Endometrium (tissue), 2 donors: ENCODE results near the gene KCNJ2.

ENCODE experiments used
- FAIRE-seq: peaks from 2 replicates; lab custom pipeline; 2012; peaks lifted over from hg19 to GRCh38; lab: Jason Lieb, UNC
- donor health status: control.
- donor health status: control.

KCNJ2 gene

DNA sequence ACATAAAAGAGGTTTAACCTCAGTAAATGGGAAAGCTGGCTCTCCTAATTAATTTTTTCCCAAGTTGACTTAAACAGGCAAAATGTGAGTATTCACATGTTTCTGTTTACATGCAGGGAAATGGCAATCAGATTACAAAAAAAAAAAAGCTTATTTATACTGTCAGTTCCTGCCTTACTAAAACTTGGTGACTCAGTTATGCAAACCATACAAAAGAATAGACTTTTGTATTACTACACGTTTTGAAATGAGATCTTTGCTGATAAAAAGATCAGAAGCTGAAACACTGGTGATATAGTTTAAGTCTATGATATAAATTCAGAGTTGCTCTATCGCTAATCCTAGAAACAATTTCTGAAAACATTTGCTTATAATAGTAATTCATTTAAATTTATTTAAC, 9.4 kb upstream of the KCNJ2 start:
- FAIRE-seq = no peak

DNA sequence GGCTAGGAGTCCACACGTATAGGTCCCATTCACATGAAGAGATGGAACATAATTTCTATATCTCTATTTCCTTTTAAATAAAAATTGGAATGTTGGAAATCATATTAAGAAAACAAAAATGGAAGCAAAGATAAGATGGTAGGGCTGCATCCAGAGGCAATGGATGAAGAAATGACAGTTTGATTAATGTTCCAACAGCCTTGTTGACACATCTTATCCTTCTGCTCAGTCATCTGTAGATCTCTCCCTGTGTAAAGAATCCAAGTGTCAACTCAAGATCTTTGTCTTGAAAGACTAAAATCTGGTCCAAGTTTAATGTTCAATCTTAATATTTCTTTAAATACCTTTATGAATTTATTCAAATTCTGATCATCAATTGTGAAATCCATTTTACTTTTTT, 7.8 kb upstream of the KCNJ2 start:
- FAIRE-seq = no peak

DNA sequence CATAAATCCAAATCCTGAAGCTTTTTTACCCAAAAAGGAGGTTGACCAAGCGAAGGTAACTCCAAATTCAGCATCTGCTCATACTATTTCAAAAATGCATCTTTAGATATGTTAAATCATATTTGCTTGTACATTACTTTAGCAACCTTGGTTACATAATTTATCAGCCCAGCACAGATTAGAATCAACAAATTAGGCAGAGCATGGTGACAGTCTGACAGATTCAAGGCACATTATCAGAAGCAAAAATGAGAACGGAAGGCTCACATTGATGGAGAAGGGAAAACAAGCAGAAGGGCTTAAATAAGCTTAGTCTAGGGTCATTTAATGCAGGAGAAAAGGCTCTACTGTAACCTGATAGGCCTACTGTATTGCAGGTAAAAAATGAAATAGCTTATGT, 3.9 kb upstream of the KCNJ2 start:
- FAIRE-seq = no peak

DNA sequence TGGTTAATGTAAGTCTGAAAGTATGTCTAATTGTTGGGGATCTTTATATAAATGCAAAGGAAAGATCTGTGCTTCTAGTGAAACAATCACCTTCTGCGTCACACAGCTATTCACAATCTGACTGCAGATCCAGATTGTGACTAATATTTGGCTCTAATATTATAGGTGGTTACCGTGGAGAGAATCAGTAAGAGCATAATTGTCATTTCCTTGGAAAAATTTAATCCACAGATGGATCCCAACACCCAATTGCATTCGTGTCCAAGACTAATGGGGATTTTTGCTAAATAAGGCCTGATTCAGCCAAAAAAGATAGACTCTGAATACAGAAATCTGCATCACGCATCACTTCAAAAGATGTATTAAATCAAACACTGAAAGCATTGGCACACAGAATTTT, 2.7 kb upstream of the KCNJ2 start:
- FAIRE-seq = no peak

DNA sequence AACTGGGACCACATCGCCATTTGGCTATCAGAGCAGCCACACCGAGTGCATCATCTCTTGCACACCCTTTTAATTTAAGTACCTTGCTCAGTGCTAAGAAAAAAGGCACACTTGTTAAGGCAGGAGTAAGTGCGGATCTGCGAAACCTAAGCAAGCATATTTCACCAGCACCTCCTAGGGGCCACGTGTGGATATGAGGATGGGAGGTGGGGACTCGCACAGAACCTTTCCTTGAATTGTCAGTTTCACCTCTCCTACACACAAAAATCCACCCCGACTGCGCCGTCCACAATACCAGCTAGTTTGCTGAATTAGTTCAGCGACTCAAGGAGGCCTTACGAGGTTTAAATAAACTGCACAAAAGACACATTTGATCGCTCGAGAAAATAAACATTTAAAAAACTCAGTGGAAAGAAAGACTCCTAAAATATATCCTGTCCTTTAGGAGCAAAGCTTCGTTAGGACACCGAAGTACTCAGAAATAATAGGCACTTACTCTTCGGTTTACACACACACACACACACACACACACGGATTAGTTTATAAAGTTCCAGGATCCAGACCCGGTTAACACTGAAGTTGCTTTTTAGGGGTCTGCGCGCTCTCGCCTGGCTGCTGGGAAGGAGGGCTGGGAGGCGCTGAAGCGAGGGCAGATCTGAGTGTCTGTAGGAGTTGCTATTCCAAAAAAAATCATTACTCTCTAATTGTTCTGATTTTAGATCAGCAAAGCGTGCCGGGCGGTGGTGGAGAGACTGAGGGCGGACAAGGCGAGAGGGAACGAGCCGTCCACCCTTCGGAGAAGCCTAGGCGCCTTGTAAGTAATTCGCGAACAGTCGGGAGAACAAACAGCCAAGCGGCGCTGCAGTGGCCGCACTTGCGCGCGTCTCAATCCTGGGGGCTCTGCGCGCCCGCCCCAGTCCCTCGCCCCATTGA, 1.0 kb upstream of the KCNJ2 start:
- FAIRE-seq = no peak

DNA sequence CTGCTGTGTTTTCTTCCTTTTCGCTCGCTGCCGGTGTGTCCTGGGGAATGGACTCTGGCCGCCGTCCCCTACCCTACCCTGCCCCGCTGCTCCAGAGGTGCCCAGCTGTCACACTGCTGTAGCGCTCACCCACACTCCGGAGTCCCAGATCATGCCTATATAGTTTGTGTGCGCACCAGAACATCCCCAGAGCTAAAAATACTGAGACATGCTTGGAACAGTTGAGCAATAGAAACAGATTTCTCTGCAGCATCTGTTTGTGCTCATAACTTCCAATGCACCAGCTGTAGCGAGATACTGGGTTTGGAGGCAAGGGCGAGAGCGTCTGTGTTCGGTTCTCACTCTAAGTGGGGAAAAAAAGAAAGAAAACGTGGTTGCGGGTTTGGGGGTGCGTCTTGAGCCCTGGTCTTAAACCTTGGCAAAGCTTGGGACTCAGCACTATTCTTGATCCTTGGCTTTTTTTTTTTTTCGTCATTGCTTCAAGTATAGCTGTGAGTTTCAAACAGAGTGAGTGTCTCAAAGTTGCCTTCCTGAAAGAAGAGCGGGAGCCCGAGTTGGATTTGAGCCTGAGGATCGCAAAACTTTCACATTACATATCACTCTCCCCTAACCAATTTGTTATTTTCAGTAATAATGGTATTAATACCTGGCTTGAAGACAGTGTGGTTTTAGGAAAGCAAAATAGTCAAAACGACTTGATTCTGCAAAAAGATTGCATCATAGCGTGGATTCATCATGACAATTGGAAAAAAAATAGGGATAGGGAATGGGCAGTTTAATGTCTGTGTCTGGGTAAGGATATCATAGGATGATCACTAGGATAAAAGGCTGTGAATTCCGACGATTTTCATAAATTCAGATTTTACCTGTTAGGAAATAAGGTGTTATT, 621 bp downstream of the KCNJ2 start:
- no peak for FAIRE-seq

DNA sequence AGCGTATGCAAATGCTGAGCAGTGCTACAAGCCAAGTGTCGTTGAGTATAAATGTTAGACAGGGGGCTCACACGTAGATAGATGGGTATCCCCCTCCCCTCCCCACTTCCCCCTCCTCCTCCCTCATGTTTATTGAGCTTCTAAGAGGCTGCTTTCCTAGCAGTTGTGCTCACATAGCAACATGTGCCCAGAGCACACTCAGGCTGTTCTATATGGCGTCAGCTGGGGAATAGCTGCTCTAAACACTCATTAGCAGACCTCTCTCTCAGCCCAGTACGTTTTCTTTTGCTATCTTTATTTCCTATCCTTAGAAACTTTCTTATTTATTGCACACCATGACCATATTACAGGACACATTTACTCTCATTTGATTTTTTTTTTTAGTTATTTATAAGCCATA, 1.8 kb downstream of the KCNJ2 start:
- FAIRE-seq = no peak

DNA sequence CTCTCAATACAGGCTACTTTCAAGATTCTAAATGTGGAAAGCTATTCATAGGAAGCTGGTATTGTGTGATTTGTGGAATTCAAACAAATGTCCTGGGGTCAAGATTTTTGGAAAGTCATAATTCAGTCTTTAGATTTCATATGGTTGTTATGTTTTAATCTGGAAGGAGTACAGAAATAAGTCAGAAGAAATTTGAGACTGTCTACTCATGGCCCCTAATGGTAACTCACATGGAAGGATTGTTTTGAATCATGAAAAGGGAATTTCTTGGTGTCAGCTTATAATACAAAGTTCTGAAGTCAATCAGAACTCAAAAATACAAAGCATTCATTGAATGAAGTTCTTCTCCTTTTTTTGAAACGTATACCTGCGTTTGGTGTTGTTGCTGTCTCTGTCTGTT, 3.1 kb downstream of the KCNJ2 start:
- FAIRE-seq = no peak

DNA sequence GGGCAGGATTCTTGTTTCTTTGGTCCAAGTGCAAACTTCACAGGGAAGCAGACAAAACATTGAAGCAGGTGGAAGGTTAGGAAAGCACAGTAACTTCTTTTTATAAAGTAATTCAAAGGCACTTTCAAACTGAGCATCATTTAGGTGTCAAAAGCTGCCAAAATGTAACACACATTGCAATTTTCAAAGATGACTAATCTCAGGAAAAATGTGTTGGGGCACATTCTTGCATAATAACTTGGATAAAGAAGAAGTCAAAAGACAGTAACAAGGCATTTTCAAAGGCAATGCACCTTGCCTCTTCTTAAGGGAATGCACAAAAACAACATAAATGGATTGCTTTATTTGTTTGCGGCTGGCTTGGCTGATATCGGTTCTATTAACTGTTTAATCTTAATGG, 3.6 kb downstream of the KCNJ2 start:
- no peak for FAIRE-seq

DNA sequence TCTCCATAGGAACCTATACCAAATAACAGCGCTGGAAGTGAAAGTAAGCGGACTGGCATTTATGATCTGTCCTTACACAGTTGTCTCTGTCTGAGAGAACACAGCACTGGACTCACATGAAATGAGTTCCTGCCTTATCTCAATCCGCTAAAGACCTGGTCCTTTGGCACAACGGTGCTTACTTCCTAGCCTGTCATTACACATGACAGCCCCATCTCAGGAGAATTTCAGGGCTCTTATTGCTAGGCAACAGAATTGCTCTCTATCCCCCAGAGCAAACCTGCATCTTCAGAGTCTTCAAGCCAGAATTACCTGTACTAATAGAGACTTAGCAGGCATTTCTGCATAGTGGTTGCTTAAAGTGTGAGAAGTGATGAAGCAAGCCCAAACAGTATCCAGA, 4.3 kb downstream of the KCNJ2 start:
- no peak for FAIRE-seq

DNA sequence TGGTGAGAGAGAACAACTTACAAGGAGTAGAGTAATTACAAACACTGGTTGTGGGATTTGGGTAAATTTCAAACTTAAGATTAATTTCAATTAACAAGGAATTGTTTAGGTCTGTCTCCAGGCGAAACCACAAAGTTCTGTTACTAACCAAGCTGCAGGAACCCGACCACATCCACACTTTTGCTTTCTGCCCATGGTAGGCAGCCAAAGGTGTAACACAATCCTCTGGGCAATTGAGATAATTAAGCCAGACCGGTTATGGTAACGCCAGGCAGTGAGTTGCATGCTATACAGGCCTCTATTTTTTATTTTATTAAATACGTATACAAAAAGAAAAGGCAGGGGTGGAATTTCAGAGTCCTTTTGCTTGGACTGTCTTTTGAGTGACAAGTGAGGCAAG, 12.0 kb downstream of the KCNJ2 start:
- no peak for FAIRE-seq

DNA sequence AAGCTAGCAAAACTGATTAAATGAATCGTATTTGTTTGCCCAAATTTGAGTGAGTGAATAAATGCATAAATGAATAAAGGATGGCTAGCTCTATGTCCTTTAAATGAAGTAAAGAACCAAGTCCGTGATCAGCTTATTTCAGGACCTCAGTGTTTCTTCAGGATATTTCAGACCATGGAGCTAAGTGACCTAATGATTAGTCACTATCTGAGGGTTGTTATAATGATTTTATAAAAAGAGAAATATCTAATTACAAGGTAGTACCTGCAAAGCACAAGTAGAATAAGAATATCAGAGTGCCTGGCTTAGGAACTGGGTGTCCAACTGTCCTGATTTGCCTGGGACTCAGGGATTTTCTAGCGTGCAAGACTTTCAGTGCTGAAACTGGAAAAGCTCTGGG, 12.5 kb downstream of the KCNJ2 start:
- FAIRE-seq = no peak

DNA sequence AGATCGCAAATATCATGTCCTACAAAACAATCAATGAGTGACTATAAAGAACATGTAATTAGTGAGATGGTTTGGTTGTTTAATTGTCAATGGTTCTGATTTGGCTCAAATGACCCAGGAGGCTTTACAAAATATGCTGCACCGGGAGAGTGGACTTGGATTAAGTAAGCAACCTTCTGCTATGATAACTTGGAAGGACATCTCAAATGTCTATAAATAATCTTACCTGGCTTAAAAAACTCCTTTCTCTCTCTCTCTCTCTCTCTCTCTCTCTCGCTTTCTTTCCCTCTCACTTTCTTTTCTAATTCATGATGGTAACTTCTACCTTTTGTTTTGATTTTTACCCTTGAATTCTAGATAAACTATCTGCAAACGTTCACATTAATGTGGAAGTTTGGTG, 14.2 kb downstream of the KCNJ2 start:
- FAIRE-seq = no peak

DNA sequence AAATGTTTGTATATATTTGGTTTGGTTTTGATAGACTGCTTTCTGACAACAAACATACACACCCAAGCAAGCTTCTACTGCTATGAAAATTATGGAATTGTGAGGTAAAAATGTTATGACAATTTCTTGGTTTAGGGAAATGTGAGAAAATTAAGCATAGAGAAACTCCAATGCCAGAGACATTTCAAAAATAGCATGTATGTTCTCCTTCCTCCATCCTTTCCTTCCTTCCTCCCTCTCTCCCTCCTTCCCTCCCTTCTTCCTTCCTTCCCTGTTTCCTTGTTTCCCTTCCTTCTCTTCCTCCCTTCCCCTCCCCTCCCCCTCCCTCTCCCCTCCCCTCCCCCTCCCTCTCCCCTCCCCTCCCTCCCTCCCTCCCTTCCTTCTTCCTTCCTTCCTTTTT, 14.9 kb downstream of the KCNJ2 start:
- no peak for FAIRE-seq

DNA sequence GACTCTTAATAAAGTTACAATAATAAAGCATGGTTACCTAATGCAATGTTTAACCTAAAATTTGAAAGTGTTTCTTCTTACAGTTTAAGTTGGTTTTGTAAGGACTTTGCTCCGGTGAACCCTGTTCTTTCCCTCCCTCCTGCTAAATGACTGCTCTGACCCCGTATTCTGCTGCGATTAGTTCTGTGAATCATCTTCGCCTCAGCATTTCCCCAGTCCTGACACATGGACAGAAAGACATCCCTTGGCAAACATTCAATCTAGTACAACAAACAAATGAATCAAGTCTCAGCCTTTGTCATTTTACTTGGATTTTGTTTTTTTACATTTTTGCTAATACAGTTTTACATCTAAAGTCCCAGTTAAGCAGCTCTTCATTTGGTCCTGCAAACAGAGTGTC, 15.4 kb downstream of the KCNJ2 start:
- FAIRE-seq = no peak

DNA sequence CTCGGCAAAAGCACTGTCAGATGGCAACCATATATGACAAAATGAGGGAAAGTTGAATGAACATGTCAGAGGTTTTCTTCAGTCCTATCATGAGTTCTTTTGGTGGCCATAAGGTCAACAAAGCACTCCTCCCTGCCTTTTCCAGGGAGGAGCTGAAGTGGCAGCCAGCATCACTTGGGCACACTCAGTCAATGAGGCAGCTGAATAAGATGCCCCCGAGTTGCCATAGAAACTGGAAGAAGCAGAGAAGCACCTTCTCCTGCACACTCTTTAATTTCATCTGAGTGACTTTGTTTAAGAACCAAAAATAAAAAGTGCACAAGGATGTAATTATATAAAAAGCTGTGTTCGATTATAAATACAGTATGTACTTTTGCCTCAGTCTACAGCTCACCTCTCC, 16.0 kb downstream of the KCNJ2 start:
- FAIRE-seq = no peak

DNA sequence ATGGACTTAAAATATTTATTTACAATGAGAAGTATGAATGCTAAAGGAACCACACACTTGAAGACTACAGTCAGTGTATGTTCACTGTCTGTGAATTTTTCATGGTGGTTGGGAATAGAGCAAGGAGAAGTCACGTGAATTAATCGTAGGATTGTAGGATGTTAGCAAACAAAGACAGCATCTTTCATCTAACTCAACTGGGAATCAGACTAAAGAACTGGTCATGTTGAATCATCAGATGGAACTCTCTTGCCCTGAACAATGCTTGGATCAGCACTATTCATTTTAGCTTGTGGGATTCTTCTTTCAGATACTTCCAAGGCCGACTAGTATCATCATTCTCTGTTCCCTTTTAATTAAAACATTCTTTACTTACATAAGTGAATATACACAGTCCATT, 18.1 kb downstream of the KCNJ2 start:
- no peak for FAIRE-seq

DNA sequence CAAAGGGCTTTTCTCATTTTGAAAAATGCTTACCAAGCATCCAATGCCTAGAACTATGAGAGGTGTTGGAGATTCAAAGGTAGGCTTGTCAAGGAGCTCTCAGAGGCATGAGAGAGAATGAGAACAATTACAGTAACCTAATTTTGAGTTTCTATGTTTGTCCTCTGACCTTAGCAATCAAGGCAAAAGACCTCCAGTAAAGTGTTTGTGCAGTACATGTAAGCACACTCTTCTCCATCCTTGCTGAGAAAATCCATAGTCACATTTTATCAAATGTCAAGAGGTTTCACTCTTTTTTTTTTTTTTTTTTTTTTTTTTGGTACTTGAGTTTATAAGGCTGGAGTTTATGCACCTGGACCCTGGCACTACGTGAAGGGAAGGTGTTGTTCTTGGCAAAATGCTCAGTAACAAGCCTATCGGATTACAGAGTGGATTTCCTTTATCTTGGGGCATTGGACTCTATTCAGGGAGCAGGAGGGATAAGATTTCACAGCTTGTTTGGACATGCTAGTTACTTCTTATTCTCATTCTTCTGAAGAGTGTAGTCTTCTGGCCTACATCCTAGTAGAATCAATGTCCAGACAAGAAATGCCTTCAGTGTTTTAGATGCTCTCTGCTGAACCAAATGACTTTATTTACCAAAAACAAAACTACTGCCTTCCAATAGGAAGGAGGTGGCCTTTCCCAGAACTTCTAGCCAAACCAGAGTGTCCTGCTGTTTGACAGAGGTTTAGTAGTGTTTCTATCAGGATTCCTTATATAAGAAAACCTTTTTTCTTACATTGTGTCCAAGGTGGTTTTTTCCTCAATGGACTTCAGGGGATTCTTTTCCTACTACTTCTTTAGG, 21.9 kb downstream of the KCNJ2 start:
- no peak for FAIRE-seq

DNA sequence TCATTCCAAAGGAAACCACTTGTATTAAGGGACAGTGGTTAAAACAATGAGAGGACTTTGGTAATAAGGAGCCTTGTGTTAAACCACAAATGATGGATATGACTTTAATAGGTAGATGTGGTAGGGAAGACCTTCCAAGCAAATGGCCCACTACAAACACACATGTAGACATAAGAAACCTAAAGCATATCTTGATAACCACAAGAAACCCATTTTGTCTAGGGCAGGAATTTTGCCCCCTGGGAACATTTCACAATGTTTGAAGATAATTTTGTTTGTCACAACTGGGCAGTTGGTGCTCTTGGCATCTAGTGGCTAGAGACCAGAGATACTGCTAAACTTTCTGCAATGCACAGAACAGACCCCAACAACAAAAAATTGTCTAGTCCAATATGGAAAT, 25.8 kb downstream of the KCNJ2 start:
- FAIRE-seq = no peak

DNA sequence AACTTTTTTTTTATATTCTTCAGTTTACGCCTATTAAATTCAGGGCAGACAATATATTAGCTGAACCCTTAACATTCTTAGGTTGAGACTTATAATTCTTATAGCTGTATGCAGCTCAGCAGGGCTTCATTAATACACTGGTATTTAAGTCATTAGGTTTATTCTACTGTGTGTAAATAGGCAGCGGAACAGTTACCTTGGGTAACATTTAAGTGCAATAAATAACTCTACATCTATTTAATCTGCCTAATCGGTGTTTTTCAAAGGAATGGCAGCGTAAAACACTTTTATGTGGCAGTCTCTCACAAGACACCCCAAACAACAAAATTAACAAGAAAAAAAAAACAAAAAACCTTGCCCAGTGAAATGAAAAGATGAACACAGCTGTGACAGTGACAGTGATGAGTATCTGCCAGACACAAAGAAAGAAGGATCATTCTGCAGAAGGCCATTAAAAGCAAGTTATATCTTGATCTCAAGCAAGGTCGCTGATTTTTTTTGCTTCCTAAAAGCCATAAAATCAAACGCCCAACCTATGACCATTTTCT, 32.6 kb downstream of the KCNJ2 start:
- no peak for FAIRE-seq

DNA sequence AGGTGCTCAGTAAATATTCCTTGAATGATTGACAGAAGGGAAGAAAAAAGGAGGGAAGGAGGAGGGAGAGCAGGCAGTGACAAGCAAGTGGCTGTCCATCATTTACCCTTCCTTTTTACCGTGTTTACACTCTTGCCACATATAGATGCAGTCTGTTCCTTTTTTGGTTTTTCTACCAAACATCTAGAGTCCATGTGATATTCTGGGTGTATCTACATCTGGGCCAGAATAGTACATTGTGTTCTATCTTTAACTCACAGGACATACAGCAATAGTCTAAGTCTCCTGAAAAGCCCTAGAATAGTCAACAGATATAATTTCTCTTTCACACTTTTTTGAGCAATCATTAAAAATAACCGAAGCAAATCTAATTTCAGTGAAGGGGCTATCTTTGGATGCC, 33.5 kb downstream of the KCNJ2 start:
- no peak for FAIRE-seq

DNA sequence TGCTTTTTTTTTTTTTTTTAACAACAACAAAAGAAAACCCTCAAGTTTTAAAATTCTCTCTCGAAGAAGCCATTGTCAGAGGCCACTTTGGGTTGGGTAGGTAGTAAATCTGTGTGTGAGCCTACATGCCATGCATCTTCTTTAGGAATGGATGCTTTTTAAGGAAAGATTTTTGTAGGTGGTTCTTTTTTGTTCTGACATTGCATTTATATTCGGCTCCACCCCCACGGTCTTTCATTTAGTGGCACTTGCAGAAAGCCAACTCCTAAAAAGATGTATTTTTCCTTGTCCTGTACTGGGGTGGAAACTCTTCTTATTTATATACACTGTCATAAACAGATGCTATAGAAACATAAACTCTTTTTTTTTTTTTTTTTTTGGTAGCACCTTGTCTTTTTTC, 35.1 kb downstream of the KCNJ2 start:
- no peak for FAIRE-seq
